K562 (cell line): Measurements from ENCODE around the gene GPRC5A. TPM values are rescaled to one million over a fixed set of nuclear protein-coding genes. Genes with fewer than 3 reads are reported as not detected.
"Not testable (repeated sequence)": the region's sequence is repeated elsewhere in the genome, so short reads cannot be mapped to it uniquely, and the experiment has no call there.

Experiments
- ATAC-seq: fragments of 200-7000 bp; cut with Tn5 transposase; 3 replicates; pipeline ENCODE4 v1.9.1; 2020; ENCODE audit warnings: moderate library complexity
- BruUV-seq: library from RNA; stranded (reverse); fragments of 400-500 nt; replicated peaks from 2 replicates; lab custom pipeline; 2021; lab: Mats Ljungman, UMichigan
- CTCF ChIA-PET: fragments of 300-600 bp; formaldehyde crosslinking; extraction: SDS; loops from one replicate; lab custom pipeline; 2021; ENCODE audit warnings: low intra/inter-chr PET ratio; lab: Yijun Ruan, JAX
- POLR2A ChIA-PET: fragments of 300-600, 350-650 bp; sonication (Branson Sonifier 250); formaldehyde crosslinking; extraction: SDS; loops from one replicate; lab custom pipeline; 2021; ENCODE audit warnings: antibody characterized with exemption, inconsistent platforms; lab: Yijun Ruan, JAX
- DNase-seq, 4 experiments: peaks; one replicate each; pipeline versions ENCODE4 v3.0.0 to v3.0.0-alpha.2; 2011 to 2018; ENCODE audit warnings: low spot score in 3 of 4, mixed read lengths in 3 of 4; ENCODE audit errors: extremely low read depth in 1 of 4
- FAIRE-seq: peaks from 2 replicates; lab custom pipeline; 2011; peaks lifted over from hg19 to GRCh38; lab: Jason Lieb, UNC
- H2AFZ ChIP-seq: 2 replicates; pipeline ENCODE4 v1.6.0; 2011; ENCODE audit warnings: low read depth, low read length, control low read depth, inconsistent platforms
- H3K27ac ChIP-seq: fragments of 200-600 bp; 3 replicates; pipeline ENCODE4 v1.8.0; 2011; ENCODE audit warnings: low read depth, mild to moderate bottlenecking, control low read depth, inconsistent platforms, low read length, moderate library complexity, mixed read lengths; ENCODE audit errors: extremely low read depth
- H3K27me3 ChIP-seq, 2 experiments: fragments of 300-600 bp in 1 of 2; 2 replicates in 1 of 2; 3 replicates in 1 of 2; pipeline versions ENCODE4 v1.6.0 to v1.8.0; 2011; ENCODE audit warnings: inconsistent platforms in 2 of 2, low read length in 2 of 2, mild to moderate bottlenecking in 1 of 2, mixed read lengths in 1 of 2, moderate library complexity in 1 of 2; ENCODE audit not compliant: control insufficient read depth in 2 of 2, insufficient read depth in 2 of 2
- H3K36me3 ChIP-seq: fragments of 300-600 bp; 3 replicates; pipeline ENCODE4 v1.8.0; 2011; ENCODE audit warnings: mild to moderate bottlenecking, low read length, inconsistent platforms; ENCODE audit not compliant: control insufficient read depth, insufficient read depth
- H3K4me1 ChIP-seq, 2 experiments: fragments of 200-600 bp in 1 of 2; replicated peaks in 1 of 2; 2 replicates in 1 of 2; 3 replicates in 1 of 2; pipeline versions ENCODE4 v1.5.1 to v1.8.0; 2011; ENCODE audit warnings: inconsistent platforms in 2 of 2, low read length in 2 of 2, mild to moderate bottlenecking in 1 of 2, mixed read lengths in 1 of 2, moderate library complexity in 1 of 2; ENCODE audit not compliant: control insufficient read depth in 2 of 2, insufficient read depth in 2 of 2
- H3K4me2 ChIP-seq: 2 replicates; pipeline ENCODE4 v1.6.1; 2011; ENCODE audit warnings: low read length, control low read depth, inconsistent platforms, mixed read lengths; ENCODE audit not compliant: insufficient read depth
- H3K4me3 ChIP-seq: fragments of 200-600 bp; sonication (generic), shearing (Covaris generic); 2 replicates; pipeline ENCODE4 v1.5.1; 2016; ENCODE audit warnings: control low read depth, inconsistent platforms
- H3K79me2 ChIP-seq: fragments of 200-600 bp; 3 replicates; pipeline ENCODE4 v1.8.0; 2011; ENCODE audit warnings: low read length, inconsistent platforms; ENCODE audit not compliant: control insufficient read depth, insufficient read depth
- H3K9ac ChIP-seq, 2 experiments: 2 replicates each; pipeline versions ENCODE4 v1.6.0 to v1.6.1; 2011; ENCODE audit warnings: low read depth in 2 of 2, low read length in 2 of 2, control low read depth in 1 of 2, inconsistent platforms in 1 of 2, mild to moderate bottlenecking in 1 of 2, mixed read lengths in 1 of 2; ENCODE audit not compliant: insufficient read depth in 1 of 2
- H3K9me1 ChIP-seq: one replicate; pipeline ENCODE4 v1.6.0; 2011; ENCODE audit warnings: inconsistent platforms, mild to moderate bottlenecking, low read length, moderate library complexity; ENCODE audit not compliant: control insufficient read depth, insufficient read depth
- H3K9me3 ChIP-seq: replicated peaks from 2 replicates; pipeline ENCODE4 v1.5.1; 2011; ENCODE audit warnings: low read depth, low read length, inconsistent platforms; ENCODE audit not compliant: control insufficient read depth, insufficient read depth
- H4K20me1 ChIP-seq: replicated peaks from 2 replicates; pipeline ENCODE4 v1.6.1; 2011; ENCODE audit warnings: low read length, inconsistent platforms, mixed read lengths; ENCODE audit not compliant: control insufficient read depth, insufficient read depth
- ARID1B ChIP-seq: fragments of 450-650 bp; IDR thresholded peaks from 2 replicates; pipeline ENCODE4 v1.6.1; 2016; ENCODE audit warnings: antibody characterized with exemption, mild to moderate bottlenecking, inconsistent platforms
- CBFA2T2 ChIP-seq: fragments of 450-650 bp; conservative IDR thresholded peaks from 2 replicates; pipeline ENCODE4 v1.6.1; 2017; ENCODE audit warnings: mild to moderate bottlenecking
- CBFA2T3 ChIP-seq: fragments of 450-650 bp; IDR thresholded peaks from 2 replicates; pipeline ENCODE4 v1.6.1; 2017
- NCOR1 ChIP-seq: fragments of 450-650 bp; IDR thresholded peaks from 2 replicates; pipeline ENCODE4 v1.6.1; 2016; ENCODE audit warnings: mild to moderate bottlenecking, moderate library complexity
- SOX6 ChIP-seq: fragments of 450-650 bp; IDR thresholded peaks from 2 replicates; pipeline ENCODE4 v1.6.1; 2014; ENCODE audit warnings: mild to moderate bottlenecking
- TCF3 ChIP-seq: sonication (generic); formaldehyde crosslinking; IDR thresholded peaks from 2 replicates; pipeline ENCODE4 v1.4.0; 2020; ENCODE audit warnings: mild to moderate bottlenecking, missing genetic modification reagents
- TEAD4 ChIP-seq, 2 experiments: sonication (generic) in 1 of 2; formaldehyde crosslinking in 1 of 2; IDR thresholded peaks; 2 replicates each; pipeline versions ENCODE4 v1.6.1 to v1.8.0; 2012 to 2022; ENCODE audit warnings: borderline replicate concordance in 1 of 2, inconsistent platforms in 1 of 2, low read length in 1 of 2, mild to moderate bottlenecking in 1 of 2, missing genetic modification reagents in 1 of 2
- ZEB2 ChIP-seq: fragments of 450-650 bp; IDR thresholded peaks from 2 replicates; pipeline ENCODE4 v1.6.1; 2016
- ZNF668 ChIP-seq: fragments of 250-450 bp; sonication (Bioruptor Pico); IDR thresholded peaks from 2 replicates; pipeline ENCODE4 v1.8.0; 2022; ENCODE audit warnings: mild to moderate bottlenecking, inconsistent platforms
- WGBS: fragments of 100-300 bp; shearing (Covaris generic); methylation state at CpG from one replicate; pipeline ENCODE4 v1.1.6; 2016; ENCODE audit warnings: low coverage, mixed read lengths; ENCODE audit not compliant: insufficient coverage; ENCODE audit errors: missing lambda C conversion rate; 5-methylcytosine and 5-hydroxymethylcytosine counted together
- in situ Hi-C: fragments of 300-500 bp; cut with MboI; formaldehyde crosslinking; loops from 4 replicates; pipeline ENCODE4 v1.15.0; 2018; ENCODE audit warnings: inconsistent platforms, mixed read lengths
- intact Hi-C: fragments of 100-400 bp; cut with micrococcal nuclease; formaldehyde crosslinking; loops from 2 replicates; pipeline ENCODE4 v1.14.2; 2022
- polyA plus RNA-seq, 8 experiments: library from polyadenylated mRNA; depleted of rRNA in 4 of 8; stranded (reverse) in 5 of 8; unstranded in 3 of 8; fragments of >200 nt; fragmentation: Nextera tagmentation in 2 of 8; fragmentation: Illumina TruSeq in 1 of 8; extraction: Ambion mirVana in 2 of 8; extraction: Trizol in 1 of 8; gene quantifications; 2 replicates each; pipeline versions ENCODE4 v1.2.1 to v1.2.3, GENCODE V29; 2011 to 2014; ENCODE audit warnings: inconsistent platforms in 1 of 8, missing spikeins in 1 of 8
- total RNA-seq, 7 experiments: library from RNA; depleted of rRNA in 6 of 7; stranded (reverse); fragments of >200 nt in 6 of 7; fragmentation: Illumina TruSeq in 2 of 7; extraction: Trizol in 2 of 7; gene quantifications; 2 replicates each; pipeline versions ENCODE4 v1.2.1 to v1.2.3, GENCODE V29; 2011 to 2021; ENCODE audit warnings: low replicate concordance in 1 of 7
- TF ChIP-seq, protein P1 (sequence below): fragments of 250-450 bp; sonication (Bioruptor Pico); IDR thresholded peaks from 2 replicates; pipeline ENCODE4 v1.4.0; 2020; ENCODE audit warnings: mild to moderate bottlenecking, moderate library complexity, borderline replicate concordance

Gene GPRC5A
- total and polyA plus RNA-seq, 9 of the 15 experiments (the other 6 are each of a cell fraction or from before 2014, with no cell fraction given) = 0.01 to 0.64 (median 0.08) TPM; not detected in 6

GRCh38 chr12:12875301-12875700 is 16.1 kb upstream of the GPRC5A start:
- ATAC-seq, FAIRE-seq, H3K9me1 ChIP-seq, H3K36me3 ChIP-seq, intact Hi-C loops, H3K4me1 ChIP-seq, in situ Hi-C loops, DNase-seq, H4K20me1 ChIP-seq, H3K4me2 ChIP-seq, H3K27ac ChIP-seq, H3K4me3 ChIP-seq, BruUV-seq, H3K79me2 ChIP-seq, CTCF ChIA-PET, H3K9ac ChIP-seq, H3K9me3 ChIP-seq, POLR2A ChIA-PET, H2AFZ ChIP-seq: not testable (repeated sequence)
- WGBS = 63% methylated on average over 5 of the region's 10 CpGs
- H3K27me3 ChIP-seq = peaks cover 4 to 10% of the 10 kb centered on the region in 2 experiments; a peak in 3 of 5 replicates

- DNase-seq (peak in 1 of 4 experiments; percentile 9), FAIRE-seq (no peak), ATAC-seq (no peak; the same call in 2 of the 3 replicates)
- in situ Hi-C loops = no loop called here
- no peaks in the 10 kb centered on the region for H3K9me3 ChIP-seq
- no peaks in the 10 kb centered on the region for H3K79me2 ChIP-seq
- no peaks in the 10 kb centered on the region for H4K20me1 ChIP-seq
- WGBS = 6% methylated on average over 5 of the region's 5 CpGs
- H3K9me1 ChIP-seq = no peaks in the 10 kb centered on the region
- H3K9ac ChIP-seq = no peak overlapping the region
- peak overlapping the region; percentile 11; the same call in 1 of the 2 replicates for H3K4me2 ChIP-seq
- POLR2A ChIA-PET = interaction anchor here (0.5 to 0.7 kb wide), 2 partner anchors 14 to 345 kb away, joined by 3 read pairs; partner anchors contain the start of gene GPRC5A
- H3K4me3 ChIP-seq = no peak overlapping the region
- no peaks in the 10 kb centered on the region for H3K36me3 ChIP-seq
- no peak overlapping the region for H3K27ac ChIP-seq
- H2AFZ ChIP-seq = no peak overlapping the region
- CTCF ChIA-PET = no interaction called here
- intact Hi-C loops = no loop called here
- H3K27me3 ChIP-seq = peaks cover 0 to 7% of the 10 kb centered on the region in 2 experiments; a peak in 2 of 5 replicates
- H3K4me1 ChIP-seq = peaks cover 0 to 10% of the 10 kb centered on the region in 2 experiments; a peak in 3 of 5 replicates
- no TSS peak for BruUV-seq
- TF ChIP-seq TCF3 (CRISPR knock-in tag) = peak; percentile 46
- peak; percentile 65 for TF ChIP-seq CBFA2T3
- TF ChIP-seq, protein P1, sequence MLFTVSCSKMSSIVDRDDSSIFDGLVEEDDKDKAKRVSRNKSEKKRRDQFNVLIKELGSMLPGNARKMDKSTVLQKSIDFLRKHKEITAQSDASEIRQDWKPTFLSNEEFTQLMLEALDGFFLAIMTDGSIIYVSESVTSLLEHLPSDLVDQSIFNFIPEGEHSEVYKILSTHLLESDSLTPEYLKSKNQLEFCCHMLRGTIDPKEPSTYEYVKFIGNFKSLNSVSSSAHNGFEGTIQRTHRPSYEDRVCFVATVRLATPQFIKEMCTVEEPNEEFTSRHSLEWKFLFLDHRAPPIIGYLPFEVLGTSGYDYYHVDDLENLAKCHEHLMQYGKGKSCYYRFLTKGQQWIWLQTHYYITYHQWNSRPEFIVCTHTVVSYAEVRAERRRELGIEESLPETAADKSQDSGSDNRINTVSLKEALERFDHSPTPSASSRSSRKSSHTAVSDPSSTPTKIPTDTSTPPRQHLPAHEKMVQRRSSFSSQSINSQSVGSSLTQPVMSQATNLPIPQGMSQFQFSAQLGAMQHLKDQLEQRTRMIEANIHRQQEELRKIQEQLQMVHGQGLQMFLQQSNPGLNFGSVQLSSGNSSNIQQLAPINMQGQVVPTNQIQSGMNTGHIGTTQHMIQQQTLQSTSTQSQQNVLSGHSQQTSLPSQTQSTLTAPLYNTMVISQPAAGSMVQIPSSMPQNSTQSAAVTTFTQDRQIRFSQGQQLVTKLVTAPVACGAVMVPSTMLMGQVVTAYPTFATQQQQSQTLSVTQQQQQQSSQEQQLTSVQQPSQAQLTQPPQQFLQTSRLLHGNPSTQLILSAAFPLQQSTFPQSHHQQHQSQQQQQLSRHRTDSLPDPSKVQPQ (CRISPR knock-in tag) = no peak
- TF ChIP-seq ZEB2 = peak; percentile 56; the same call in 1 of the 2 replicates
- TF ChIP-seq TEAD4 (IDR thresholded peaks at IDR 0.05; ENCODE audit: low read length) = peak; percentile 70; the same call in 1 of the 2 replicates
- TF ChIP-seq TEAD4 (CRISPR knock-in tag; IDR thresholded peaks at IDR 0.05; ENCODE audit: borderline replicate concordance) = no peak
- TF ChIP-seq ARID1B = peak; percentile 59
- 0 out of 2 replicates have a peak, but pooled peaks have one; percentile 20 for TF ChIP-seq NCOR1
- TF ChIP-seq CBFA2T2 = peak; percentile 40; the same call in 1 of the 2 replicates
- TF ChIP-seq ZNF668 (CRISPR knock-in tag) = no peak
- TF ChIP-seq SOX6 = peak; percentile 11; the same call in 1 of the 2 replicates
Observed at GRCh38 chr12:12877153-12877768, 14.1 kb upstream of the GPRC5A start.
